Small intestine (tissue), 7 donors: ENCODE measurements around the gene CATSPER1. TPM values are rescaled to one million over a fixed set of nuclear protein-coding genes. Genes with fewer than 3 reads are reported as not detected.

Source experiments
- DNase-seq, 2 donors: peaks; one replicate each; pipeline versions ENCODE4 v3.0.0 to v3.0.0-alpha.2; 2013
- FAIRE-seq: peaks from 2 replicates; lab custom pipeline; 2012; peaks lifted over from hg19 to GRCh38; lab: Jason Lieb, UNC
- H3K27ac ChIP-seq, 3 donors: one replicate each; pipeline ENCODE4 v1.5.1; 2013; ENCODE audit warnings: low read length in 2 of 3, mild to moderate bottlenecking in 2 of 3, control low read depth in 1 of 3, inconsistent platforms in 1 of 3, low read depth in 1 of 3, moderate library complexity in 1 of 3
- H3K27me3 ChIP-seq, 3 donors: one replicate each; pipeline ENCODE4 v1.6.1; 2013; ENCODE audit warnings: low read length in 3 of 3, inconsistent platforms in 1 of 3; ENCODE audit not compliant: control insufficient read depth in 3 of 3, insufficient read depth in 3 of 3
- H3K36me3 ChIP-seq, 3 donors: one replicate each; pipeline ENCODE4 v1.6.1; 2013; ENCODE audit warnings: low read length in 3 of 3, inconsistent platforms in 1 of 3, low read depth in 1 of 3, mild to moderate bottlenecking in 1 of 3, moderate library complexity in 1 of 3; ENCODE audit not compliant: control insufficient read depth in 3 of 3, insufficient read depth in 2 of 3
- H3K4me1 ChIP-seq, 3 donors: one replicate each; pipeline ENCODE4 v1.6.1; 2013; ENCODE audit warnings: low read length in 2 of 3, inconsistent platforms in 1 of 3, low read depth in 1 of 3, mild to moderate bottlenecking in 1 of 3, moderate library complexity in 1 of 3; ENCODE audit not compliant: control insufficient read depth in 3 of 3, insufficient read depth in 2 of 3
- H3K4me3 ChIP-seq, 3 donors: one replicate each; pipeline ENCODE4 v1.5.1; 2013; ENCODE audit warnings: low read length in 3 of 3, control low read depth in 1 of 3, inconsistent platforms in 1 of 3, low read depth in 1 of 3, mild to moderate bottlenecking in 1 of 3, moderate library complexity in 1 of 3
- H3K9me3 ChIP-seq, 2 donors: one replicate each; pipeline ENCODE4 v1.6.1; 2013; ENCODE audit warnings: low read depth in 1 of 2, low read length in 1 of 2; ENCODE audit not compliant: control insufficient read depth in 2 of 2, insufficient read depth in 1 of 2
- WGBS, 3 donors: extraction: QIAGEN DNeasy Blood & Tissue Kit; methylation state at CpG; one replicate each; pipeline ENCODE4 v1.1.7; 2013; 5-methylcytosine and 5-hydroxymethylcytosine counted together
- polyA plus RNA-seq, 4 donors: library from polyadenylated mRNA; stranded (reverse) in 3 of 4; unstranded in 1 of 4; fragments of 200-250 nt in 3 of 4; fragments of 120-200 nt in 1 of 4; gene quantifications; one replicate each; pipeline versions ENCODE4 v1.2.1 to v1.2.3, GENCODE V29; 2013
- donor health status: healthy with polysubstance abuse.
- donor health status: control.
- donor health status: control.
- donor health status: Bipolar disorder and iron deficiency.
- donor health status: healthy.

CATSPER1 gene
- polyA plus RNA-seq, 4 donors = 0.04 TPM; not detected in 3

- Histone ChIP-seq H3K27ac (no peak overlapping the region), H3K27me3 (no peaks in the 10 kb centered on the region), H3K4me3 (no peak overlapping the region), H3K36me3 (peaks cover 0 to 16% (median 0%) of the 10 kb centered on the region in 3 donors), H3K9me3 (no peaks in the 10 kb centered on the region), H3K4me1 (no peaks in the 10 kb centered on the region)
- FAIRE-seq (no peak), DNase-seq (no peak)
- 83 to 85% (median 84%) methylated on average over 5 of the region's 5 CpGs for WGBS, 3 donors
These were observed 34.2 kb downstream of the CATSPER1 start for GRCh38 chr11:65992056-65992455.

DNA sequence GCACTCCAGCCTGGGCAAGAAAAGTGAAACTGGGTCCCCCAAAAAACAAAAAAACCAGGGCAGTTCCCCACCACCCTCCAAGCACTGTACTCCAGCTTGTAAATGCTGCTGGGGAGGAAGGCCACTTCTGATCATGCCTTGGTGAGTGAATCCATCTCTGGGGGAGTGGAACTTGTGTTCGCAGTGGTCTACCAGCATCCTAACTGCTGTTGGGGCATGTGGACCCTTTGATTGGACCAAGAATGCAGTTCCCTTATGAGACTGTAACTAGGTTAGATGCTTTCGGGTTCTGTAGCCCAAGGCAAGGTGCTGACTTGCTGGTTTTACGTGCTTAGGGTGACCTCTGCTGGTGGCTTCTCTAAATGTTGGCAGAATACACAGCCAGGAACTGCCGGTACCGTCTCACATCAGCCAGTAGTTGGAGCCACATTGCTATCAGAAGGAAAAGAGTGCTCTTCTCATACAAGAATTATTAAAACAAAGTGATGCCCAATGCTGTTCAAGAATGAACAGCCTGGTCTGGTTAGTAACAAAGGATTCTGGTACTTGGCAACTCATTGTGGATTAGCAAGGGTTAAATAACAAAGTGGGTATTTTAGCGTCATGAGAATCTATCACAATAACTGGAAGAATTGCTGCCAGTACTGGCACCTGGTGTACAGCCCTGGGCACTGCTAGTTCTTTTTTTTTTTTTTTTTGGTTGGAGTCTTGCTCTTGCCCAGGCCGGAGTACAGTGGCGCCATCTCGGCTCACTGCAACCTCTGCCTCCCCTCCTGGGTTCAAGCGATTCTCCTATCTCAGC is 37.3 kb downstream of the CATSPER1 start:
- Histone ChIP-seq H3K4me3 (no peak overlapping the region), H3K27me3 (no peaks in the 10 kb centered on the region), H3K4me1 (no peaks in the 10 kb centered on the region), H3K9me3 (no peaks in the 10 kb centered on the region), H3K27ac (no peak overlapping the region), H3K36me3 (peaks cover 0 to 5% (median 0%) of the 10 kb centered on the region in 3 donors)
- peak; percentile 96 to 97 for DNase-seq
- 13 to 24% (median 15%) methylated on average over 10 of the region's 10 CpGs for WGBS, 3 donors
- FAIRE-seq = no peak

GRCh38 chr11:65987336-65987735 is 38.9 kb downstream of the CATSPER1 start:
- no peaks in the 10 kb centered on the region for H3K9me3 ChIP-seq
- FAIRE-seq (no peak), DNase-seq (no peak)
- H3K36me3 ChIP-seq = peaks cover 0 to 5% (median 0%) of the 10 kb centered on the region in 3 donors
- H3K4me1 ChIP-seq = no peaks in the 10 kb centered on the region
- H3K4me3 ChIP-seq = no peak overlapping the region
- H3K27me3 ChIP-seq = no peaks in the 10 kb centered on the region
- WGBS, 3 donors = 76 to 84% (median 79%) methylated on average over 9 of the region's 9 CpGs
- H3K27ac ChIP-seq = no peak overlapping the region

DNA sequence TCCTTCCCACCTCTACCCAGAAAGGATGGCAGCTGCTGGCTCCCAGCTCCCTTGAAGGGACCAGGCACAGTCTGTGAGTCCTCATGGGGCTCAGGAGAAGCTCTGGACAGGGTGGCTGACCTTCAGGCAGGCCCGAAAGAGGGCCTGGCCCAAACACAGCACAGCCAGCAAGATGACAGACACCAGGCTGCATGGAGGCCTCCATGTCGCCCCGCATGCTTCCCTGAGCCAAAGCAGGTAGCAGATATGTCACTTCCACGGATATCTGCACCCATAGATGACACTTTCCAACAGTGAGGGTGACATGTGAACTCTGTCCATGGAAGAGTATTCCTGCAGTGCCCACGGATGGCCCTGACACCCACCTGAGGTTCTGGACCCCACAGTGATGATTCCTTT is 42.7 kb downstream of the CATSPER1 start:
- Histone ChIP-seq H3K36me3 (peaks cover 7 to 15% (median 11%) of the 10 kb centered on the region in 3 donors), H3K4me3 (no peak overlapping the region), H3K4me1 (no peaks in the 10 kb centered on the region), H3K27me3 (no peaks in the 10 kb centered on the region), H3K9me3 (no peaks in the 10 kb centered on the region), H3K27ac (no peak overlapping the region)
- DNase-seq (no peak), FAIRE-seq (no peak)
- 76 to 86% (median 79%) methylated on average over 5 of the region's 5 CpGs for WGBS, 3 donors

DNA sequence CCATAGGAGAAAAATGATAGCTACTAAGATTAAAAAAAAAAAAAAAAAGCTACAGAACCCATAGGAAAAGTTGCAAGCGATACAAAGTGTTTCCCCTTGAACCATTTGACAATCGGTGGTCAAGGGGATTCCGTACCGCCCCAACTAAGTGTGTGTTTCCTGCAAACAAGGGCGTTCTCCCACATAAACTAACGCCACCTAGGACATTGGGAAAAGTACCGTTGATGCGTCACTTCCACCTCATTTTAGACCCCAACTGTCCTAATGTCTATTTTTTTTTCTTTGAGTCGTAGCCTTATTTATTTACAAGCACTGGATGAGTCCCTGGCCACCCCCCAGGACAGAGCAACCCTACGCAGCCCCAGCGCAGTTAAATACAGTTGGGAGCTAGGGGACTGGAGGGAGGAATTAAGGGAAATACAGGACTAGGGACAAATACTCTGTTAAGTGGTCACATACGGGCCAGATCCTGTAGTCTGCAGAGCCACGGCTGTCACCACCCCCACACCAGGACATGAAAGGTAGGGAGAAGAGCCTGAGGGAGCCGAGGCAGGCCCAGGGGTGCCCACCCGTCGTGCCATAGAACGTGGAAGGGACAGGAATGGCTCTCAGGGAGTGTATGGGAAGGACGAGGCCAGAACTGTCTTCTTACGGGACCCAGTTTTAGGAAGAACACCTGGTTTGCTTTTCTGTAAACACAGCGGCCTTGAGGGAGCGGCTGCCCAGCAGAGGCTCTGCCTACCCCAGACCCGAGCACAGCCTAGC is 43.3 kb downstream of the CATSPER1 start:
- Histone ChIP-seq H3K4me3 (no peak overlapping the region), H3K36me3 (peaks cover 12 to 21% (median 13%) of the 10 kb centered on the region in 3 donors), H3K4me1 (no peaks in the 10 kb centered on the region), H3K27ac (peak overlapping the region in 1 of 3 donors; percentile 29), H3K27me3 (no peaks in the 10 kb centered on the region), H3K9me3 (no peaks in the 10 kb centered on the region)
- no peak for DNase-seq
- WGBS, 3 donors = 73 to 75% (median 73%) methylated on average over 20 to 22 of the region's 22 CpGs
- no peak for FAIRE-seq

DNA sequence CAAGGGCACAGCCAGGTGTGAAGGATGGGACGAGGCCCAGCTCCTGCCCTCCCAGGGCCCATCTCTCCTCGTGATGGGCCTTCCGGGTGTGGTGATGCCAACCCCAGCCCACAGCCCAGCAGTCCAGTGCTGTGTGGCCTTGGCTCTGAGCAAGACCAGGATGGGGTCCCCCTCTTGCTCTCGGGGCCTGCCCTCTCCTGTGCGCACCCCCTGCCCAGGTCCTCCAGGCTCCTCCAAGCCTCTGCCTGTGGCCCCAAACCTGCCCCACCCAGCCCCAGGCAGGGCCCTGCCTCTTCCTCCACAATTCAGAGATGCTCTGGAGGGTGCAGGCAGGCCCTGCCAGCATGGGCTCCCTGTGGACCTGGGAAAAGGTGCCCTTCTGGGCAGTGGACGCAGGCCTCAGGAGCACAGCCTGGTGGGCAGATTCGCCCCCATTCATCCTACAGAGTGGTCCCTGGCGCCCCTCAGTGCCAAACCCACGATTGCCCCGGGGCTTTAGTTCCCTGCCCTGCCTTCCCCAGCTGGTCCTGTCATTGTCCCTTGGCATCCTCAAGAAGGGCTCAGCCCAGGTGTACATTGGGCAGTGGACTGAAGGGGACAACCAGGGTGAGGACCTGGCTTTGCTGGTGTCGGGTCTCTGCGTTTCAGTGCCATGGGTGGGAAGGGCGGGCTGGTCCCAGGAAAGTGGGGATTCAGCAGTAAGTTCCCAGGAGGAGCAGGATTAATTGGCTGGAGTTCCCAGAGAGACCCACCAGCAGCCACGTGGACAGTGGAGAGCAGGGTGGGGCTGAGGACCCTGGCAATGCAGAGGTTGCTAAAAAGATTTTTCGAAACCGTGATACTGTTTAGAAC is 44.1 kb downstream of the CATSPER1 start:
- no peak overlapping the region for H3K27ac ChIP-seq
- H3K4me3 ChIP-seq = no peak overlapping the region
- DNase-seq (no peak), FAIRE-seq (no peak)
- H3K4me1 ChIP-seq = no peaks in the 10 kb centered on the region
- no peaks in the 10 kb centered on the region for H3K27me3 ChIP-seq
- H3K9me3 ChIP-seq = no peaks in the 10 kb centered on the region
- peaks cover 18 to 29% (median 20%) of the 10 kb centered on the region in 3 donors for H3K36me3 ChIP-seq
- WGBS, 3 donors = 67 to 75% (median 71%) methylated on average over 14 to 16 of the region's 16 CpGs

DNA sequence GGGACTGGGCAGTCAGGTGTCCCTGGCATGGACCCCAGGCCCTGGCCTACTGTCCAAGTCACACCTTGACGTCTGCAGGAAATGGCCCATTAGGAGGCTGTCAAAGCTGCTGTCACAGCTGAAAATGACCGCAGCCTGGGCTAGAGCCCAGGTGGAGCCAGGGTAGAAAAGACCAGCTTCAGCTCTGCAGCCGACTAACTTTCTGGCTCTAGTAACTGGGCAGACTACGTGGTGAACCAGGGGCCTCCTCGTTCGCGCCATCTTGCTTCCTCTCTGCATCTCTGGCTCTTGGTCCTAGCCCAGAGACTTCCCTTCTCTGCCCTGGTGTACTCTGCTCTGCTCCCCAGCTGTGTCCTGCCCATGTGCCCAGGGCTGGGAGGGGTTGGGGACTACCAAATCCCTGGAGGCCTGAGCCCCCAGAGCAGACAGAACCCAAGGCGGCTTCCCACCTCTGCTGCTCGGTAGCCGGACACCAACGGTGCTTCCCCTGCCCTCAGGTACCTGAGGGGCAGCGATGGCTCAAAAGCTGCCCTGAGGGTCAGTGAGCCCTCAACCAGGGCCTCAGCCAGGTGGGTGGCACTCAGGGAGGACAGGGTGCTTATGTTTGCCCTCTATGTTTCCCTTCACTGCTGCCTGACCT is 45.1 kb downstream of the CATSPER1 start:
- H3K9me3 ChIP-seq = no peaks in the 10 kb centered on the region
- H3K27ac ChIP-seq = no peak overlapping the region
- FAIRE-seq (no peak), DNase-seq (no peak)
- no peak overlapping the region for H3K4me3 ChIP-seq
- H3K36me3 ChIP-seq = peaks cover 21 to 39% (median 24%) of the 10 kb centered on the region in 3 donors
- no peaks in the 10 kb centered on the region for H3K4me1 ChIP-seq
- WGBS, 3 donors = 80 to 85% (median 83%) methylated on average over 11 to 12 of the region's 12 CpGs
- no peaks in the 10 kb centered on the region for H3K27me3 ChIP-seq
